Lower lobe of right lung (tissue), 2 donors: Measurements from ENCODE around the gene TTBK2. TPM values are rescaled to one million over a fixed set of nuclear protein-coding genes. Genes with fewer than 3 reads are reported as not detected.

Experiments used
- ATAC-seq, 2 donors: fragments of 200-7000 bp; cut with Tn5 transposase; one replicate each; pipeline ENCODE4 v1.9.1; 2020 to 2022; ENCODE audit warnings: mild to moderate bottlenecking in 2 of 2, moderate library complexity in 2 of 2
- DNase-seq: peaks from one replicate; pipeline ENCODE4 v3.0.0-alpha.2; 2020
- H3K27ac ChIP-seq: fragments of 200-600 bp; one replicate; pipeline ENCODE4 v1.8.0; 2022
- H3K27me3 ChIP-seq: fragments of 200-600 bp; one replicate; pipeline ENCODE4 v1.8.0; 2022; ENCODE audit warnings: low read depth
- H3K36me3 ChIP-seq: fragments of 200-600 bp; one replicate; pipeline ENCODE4 v1.8.0; 2022; ENCODE audit warnings: mild to moderate bottlenecking
- H3K4me1 ChIP-seq: fragments of 200-600 bp; one replicate; pipeline ENCODE4 v1.8.0; 2022
- H3K4me3 ChIP-seq: fragments of 200-600 bp; one replicate; pipeline ENCODE4 v1.8.0; 2022; ENCODE audit warnings: mild to moderate bottlenecking
- H3K9me3 ChIP-seq: fragments of 200-600 bp; one replicate; pipeline ENCODE4 v1.8.0; 2022
- intact Hi-C: fragments of 100-400 bp; cut with DNase I; formaldehyde crosslinking; loops from one replicate; pipeline ENCODE4 v1.11.0; 2022
- total RNA-seq: library from RNA; stranded (reverse); fragmentation: NEBNext Ultra II Directional; extraction: Animal tissue kit (Norgen Biotek cat#: 25700); gene quantifications from one replicate; pipeline ENCODE4 v1.2.1, GENCODE V29; 2021
- TF ChIP-seq, protein P1 (sequence below): fragments of 200-600 bp; IDR thresholded peaks from one replicate; pipeline ENCODE4 v1.8.0; 2022; ENCODE audit warnings: antibody characterized with exemption, mild to moderate bottlenecking
- donor health status: DM: no; HTN: yes; CAD: no; lungs with severe emphysema.

Gene TTBK2
- total RNA-seq, 1 donor from 2014 or later, result 19.1 TPM

DNA sequence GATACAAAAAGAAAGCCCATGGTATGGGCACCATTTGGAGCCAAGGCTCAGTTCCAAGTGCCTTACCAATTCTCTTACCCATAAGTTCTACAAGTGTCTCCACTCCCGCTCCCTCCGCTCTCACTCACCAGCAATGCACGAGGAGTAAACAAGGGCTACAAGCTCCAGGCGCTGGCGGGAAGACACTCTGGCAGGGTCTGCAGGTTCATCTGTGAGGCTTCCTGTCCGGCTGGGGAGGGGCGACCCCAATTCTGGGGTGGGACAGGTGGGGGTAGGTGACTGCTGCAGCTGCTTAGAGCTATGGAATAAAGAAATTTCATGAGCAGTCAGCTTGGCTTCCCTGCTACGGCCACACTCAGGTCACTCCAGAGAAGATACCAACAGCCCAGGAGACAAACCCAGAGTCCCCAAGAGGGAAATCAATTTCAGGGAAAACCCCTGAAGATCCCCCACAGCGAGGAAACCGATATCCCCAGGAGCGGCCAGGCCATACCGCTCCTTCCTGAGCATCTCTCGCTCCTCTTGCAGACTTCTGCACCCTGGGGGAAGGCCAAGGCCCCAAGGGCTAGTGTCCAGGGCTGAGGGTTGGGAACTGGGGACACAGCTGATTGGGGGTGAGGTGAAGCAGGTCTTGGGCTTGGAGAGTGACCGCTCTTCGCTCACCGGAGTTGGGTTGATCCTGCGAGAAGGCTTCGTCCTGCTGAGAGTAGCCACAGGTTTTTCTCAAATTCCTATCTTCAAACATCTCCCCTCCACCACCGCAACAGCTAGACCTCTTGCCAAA lies 185.0 kb downstream of the TTBK2 start:
- DNase-seq (no peak), ATAC-seq (no peak)
- Histone ChIP-seq H3K4me1 (peaks cover 17% of the 10 kb centered on the region), H3K4me3 (peak overlapping the region; percentile 96), H3K36me3 (peaks cover 47% of the 10 kb centered on the region), H3K27ac (peak overlapping the region; percentile 89), H3K27me3 (no peaks in the 10 kb centered on the region), H3K9me3 (no peaks in the 10 kb centered on the region)
- intact Hi-C loops, result no loop called here
- TF ChIP-seq, protein P1, sequence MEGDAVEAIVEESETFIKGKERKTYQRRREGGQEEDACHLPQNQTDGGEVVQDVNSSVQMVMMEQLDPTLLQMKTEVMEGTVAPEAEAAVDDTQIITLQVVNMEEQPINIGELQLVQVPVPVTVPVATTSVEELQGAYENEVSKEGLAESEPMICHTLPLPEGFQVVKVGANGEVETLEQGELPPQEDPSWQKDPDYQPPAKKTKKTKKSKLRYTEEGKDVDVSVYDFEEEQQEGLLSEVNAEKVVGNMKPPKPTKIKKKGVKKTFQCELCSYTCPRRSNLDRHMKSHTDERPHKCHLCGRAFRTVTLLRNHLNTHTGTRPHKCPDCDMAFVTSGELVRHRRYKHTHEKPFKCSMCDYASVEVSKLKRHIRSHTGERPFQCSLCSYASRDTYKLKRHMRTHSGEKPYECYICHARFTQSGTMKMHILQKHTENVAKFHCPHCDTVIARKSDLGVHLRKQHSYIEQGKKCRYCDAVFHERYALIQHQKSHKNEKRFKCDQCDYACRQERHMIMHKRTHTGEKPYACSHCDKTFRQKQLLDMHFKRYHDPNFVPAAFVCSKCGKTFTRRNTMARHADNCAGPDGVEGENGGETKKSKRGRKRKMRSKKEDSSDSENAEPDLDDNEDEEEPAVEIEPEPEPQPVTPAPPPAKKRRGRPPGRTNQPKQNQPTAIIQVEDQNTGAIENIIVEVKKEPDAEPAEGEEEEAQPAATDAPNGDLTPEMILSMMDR, result no peak

- Histone ChIP-seq H3K9me3 (no peaks in the 10 kb centered on the region), H3K4me1 (peaks cover 17% of the 10 kb centered on the region), H3K36me3 (peaks cover 61% of the 10 kb centered on the region), H3K27ac (no peak overlapping the region), H3K4me3 (no peak overlapping the region), H3K27me3 (no peaks in the 10 kb centered on the region)
- DNase-seq, result no peak
- intact Hi-C loops, result no loop called here
- ATAC-seq, result no peak
- TF ChIP-seq, protein P1, result no peak
Observed at GRCh38 chr15:42734076-42734672, 186.4 kb downstream of the TTBK2 start.

GRCh38 chr15:42733027-42733426 lies 187.6 kb downstream of the TTBK2 start:
- intact Hi-C loops, result no loop called here
- Histone ChIP-seq H3K9me3 (no peaks in the 10 kb centered on the region), H3K36me3 (peaks cover 73% of the 10 kb centered on the region), H3K27ac (no peak overlapping the region), H3K4me3 (no peak overlapping the region), H3K27me3 (no peaks in the 10 kb centered on the region), H3K4me1 (peaks cover 20% of the 10 kb centered on the region)
- no peak for DNase-seq
- no peak for ATAC-seq
- TF ChIP-seq, protein P1, result no peak

DNA sequence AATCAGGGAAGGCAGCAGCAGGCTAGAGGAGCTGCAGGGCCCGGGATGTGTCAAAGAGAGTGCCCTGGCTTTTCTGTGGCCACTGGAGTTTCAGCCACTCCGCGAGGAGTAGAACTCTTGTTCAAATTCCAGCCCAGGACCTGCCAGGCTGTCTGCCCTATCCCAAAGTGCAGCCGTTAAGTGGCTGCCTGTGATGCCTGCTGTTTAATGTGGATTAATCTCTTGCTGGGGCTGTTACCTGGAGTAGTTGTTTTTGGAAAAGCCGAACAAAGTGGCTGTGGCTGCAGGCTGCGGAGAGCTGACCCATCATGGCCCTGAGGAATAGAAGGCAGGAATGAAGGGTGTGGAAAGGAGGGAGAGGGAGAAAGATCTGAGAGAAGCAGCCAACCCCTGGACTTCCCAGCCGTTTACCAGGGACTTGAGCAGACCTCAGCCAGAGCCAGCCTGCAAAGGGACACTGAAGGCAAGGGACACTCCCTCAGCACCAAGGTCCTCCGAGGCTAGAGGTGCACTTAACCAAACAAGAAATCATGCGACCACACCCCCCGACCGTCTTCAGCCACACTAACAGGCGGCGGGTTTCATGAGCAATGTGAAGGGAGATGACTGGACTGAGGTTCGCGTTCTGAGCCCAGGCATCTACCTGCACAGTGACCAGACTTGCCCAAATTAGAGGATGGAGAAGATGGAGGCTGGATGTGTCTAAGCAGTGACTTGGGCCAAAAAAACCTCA lies 188.3 kb downstream of the TTBK2 start:
- peaks cover 16% of the 10 kb centered on the region for H3K4me1 ChIP-seq
- H3K27me3 ChIP-seq, result no peaks in the 10 kb centered on the region
- no peaks in the 10 kb centered on the region for H3K9me3 ChIP-seq
- peaks cover 80% of the 10 kb centered on the region for H3K36me3 ChIP-seq
- ATAC-seq (no peak), DNase-seq (no peak)
- intact Hi-C loops, result no loop called here
- TF ChIP-seq, protein P1, result no peak
- H3K27ac ChIP-seq, result no peak overlapping the region
- H3K4me3 ChIP-seq, result no peak overlapping the region

- TF ChIP-seq, protein P1, result no peak
- no peaks in the 10 kb centered on the region for H3K9me3 ChIP-seq
- peaks cover 88% of the 10 kb centered on the region for H3K36me3 ChIP-seq
- no peak overlapping the region for H3K27ac ChIP-seq
- intact Hi-C loops, result no loop called here
- H3K27me3 ChIP-seq, result no peaks in the 10 kb centered on the region
- DNase-seq, result no peak
- ATAC-seq, result no peak
- H3K4me3 ChIP-seq, result no peak overlapping the region
- H3K4me1 ChIP-seq, result peaks cover 15% of the 10 kb centered on the region
Observed at GRCh38 chr15:42731461-42731860, 189.1 kb downstream of the TTBK2 start.
